AG09319 (cell line): ENCODE measurements around the gene RABGGTA.
"Not testable (repeated sequence)": the region's sequence is repeated elsewhere in the genome, so short reads cannot be mapped to it uniquely, and the experiment has no call there.

Experiments
- DNase-seq: peaks from one replicate; pipeline ENCODE4 v3.0.0-alpha.2; 2010; ENCODE audit warnings: low read depth; ENCODE audit errors: extremely low read depth
- CTCF ChIP-seq: IDR thresholded peaks from 2 replicates; pipeline ENCODE4 v1.5.1; 2011; ENCODE audit warnings: low read depth, mild to moderate bottlenecking, inconsistent platforms, low read length, moderate library complexity

Gene RABGGTA

GRCh38 chr14:24251880-24252288 lies 19.5 kb downstream of the RABGGTA start:
- DNase-seq: no peak
- no peak for TF ChIP-seq CTCF

GRCh38 chr14:24250354-24250753 lies 21.0 kb downstream of the RABGGTA start:
- no peak for DNase-seq
- TF ChIP-seq CTCF: no peak

DNA sequence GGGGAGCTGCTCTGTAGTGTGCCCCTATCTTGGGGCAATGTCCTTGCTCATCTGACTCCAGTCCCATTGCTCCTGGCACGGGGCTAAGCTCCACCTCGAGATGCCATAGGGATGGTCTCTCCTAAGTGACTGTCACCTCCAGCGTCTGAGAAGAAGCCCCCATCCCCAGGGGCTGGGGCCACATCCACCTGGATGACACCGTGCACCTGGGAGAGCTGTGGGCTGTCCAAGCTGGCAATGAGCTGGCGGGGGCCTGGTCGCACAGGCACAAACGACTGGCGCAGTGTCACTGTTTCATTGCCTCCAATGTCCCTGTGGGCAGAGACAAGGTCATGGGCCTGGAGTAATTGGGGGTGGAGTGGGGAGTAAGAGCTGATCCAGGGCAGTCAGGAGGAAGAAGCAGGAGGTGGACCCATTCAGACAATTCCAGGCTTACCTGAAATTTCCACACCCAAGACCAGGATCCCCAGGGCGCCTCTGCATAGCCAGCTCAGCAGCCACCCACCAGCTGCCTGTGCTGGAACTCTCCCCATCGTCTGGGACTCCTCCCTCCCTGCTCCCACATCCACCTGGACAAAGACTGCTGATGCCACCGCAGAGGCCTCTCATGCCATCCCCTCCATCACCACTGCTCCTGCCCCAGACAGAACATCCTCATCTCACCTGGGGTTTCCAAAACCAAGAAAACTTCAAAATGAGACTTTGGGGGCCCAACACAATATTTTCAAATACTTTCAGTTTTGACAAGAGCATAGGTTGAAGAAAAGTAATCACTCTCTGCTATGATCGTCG lies 22.0 kb downstream of the RABGGTA start:
- TF ChIP-seq CTCF: no peak
- no peak for DNase-seq

DNA sequence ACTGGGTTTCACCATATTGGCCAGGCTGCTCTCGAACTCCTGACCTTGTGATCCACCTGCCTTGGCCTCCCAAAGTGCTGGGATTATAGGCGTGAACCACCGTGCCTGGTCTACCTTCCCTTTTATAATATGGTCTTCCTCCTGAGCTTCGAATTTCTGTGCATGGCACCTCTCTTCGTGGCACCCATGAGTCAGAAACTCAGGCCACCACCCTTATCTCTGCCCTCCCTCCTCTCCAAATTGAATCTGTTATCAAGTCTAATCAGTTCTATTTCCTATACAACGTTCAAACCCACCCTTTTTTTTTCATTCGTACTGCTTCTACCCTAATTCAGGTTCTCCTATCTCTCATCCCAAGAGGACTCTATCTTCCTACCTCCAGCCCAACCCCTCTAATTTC lies 24.0 kb downstream of the RABGGTA start:
- DNase-seq: no peak
- no peak for TF ChIP-seq CTCF

GRCh38 chr14:24246765-24247212 lies 24.6 kb downstream of the RABGGTA start:
- DNase-seq: no peak
- TF ChIP-seq CTCF: no peak

- DNase-seq: not testable (repeated sequence)
These were observed 26.0 kb downstream of the RABGGTA start for GRCh38 chr14:24245350-24245749.

DNA sequence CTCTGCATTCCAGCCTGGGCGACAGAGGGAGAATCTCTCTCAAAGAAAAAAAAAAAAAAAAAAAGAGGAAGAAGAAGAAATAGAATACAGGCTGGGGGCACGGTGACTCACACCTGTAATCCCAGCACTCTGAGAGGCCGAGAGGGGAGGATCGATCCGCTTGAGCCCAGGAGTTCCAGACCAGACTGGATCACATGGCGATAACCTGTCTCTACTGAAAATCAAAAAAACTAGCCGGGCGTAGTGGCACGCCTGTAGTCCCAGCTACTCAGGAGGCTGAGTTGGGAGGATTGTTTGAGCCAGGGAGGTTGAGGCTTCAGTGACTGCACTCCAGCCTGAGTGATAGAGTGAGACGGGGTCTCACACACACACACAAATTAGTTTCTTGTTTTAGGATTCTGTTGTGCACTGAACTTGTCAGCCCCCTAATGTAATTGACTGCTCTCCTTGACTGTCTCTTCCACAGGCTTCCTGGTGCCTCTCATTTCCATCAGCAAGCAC lies 28.0 kb downstream of the RABGGTA start:
- TF ChIP-seq CTCF: no peak
- no peak for DNase-seq
